ENCODE results near the gene TOPAZ1.
A peak's percentile ranks its signal among the peaks of the same experiment; 100 is the strongest.

TOPAZ1 gene

DNA sequence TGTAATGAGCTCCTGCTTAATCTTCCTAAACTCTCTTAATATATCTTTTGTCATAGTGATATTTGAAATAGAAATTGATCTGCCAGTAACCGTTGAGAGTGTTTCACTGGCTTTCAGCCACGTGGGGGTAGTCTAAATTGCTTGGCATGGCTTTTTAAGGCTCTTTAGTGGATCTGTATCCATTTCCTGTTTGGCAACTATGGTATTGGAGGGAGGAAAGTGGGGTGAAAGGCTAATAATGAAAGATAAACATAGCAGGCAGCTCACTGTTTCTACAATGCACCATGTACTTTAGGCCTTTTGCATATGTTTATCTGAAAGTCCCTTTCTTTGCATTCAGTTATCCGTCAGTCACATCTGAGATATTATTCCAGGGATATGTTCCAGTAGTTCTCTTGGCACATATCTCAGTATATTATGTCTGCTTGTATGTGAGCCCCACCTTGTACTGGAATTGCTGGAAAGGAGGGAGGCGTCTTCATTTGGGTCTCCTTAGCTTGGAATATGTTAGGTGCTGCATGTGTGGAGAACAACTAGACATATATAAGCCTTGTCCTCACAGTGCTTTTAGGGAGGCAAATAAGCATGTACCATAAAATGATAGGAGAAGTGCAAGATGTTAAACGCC lies 10.8 kb downstream of the TOPAZ1 start:
- no peak for DNase-seq

DNA sequence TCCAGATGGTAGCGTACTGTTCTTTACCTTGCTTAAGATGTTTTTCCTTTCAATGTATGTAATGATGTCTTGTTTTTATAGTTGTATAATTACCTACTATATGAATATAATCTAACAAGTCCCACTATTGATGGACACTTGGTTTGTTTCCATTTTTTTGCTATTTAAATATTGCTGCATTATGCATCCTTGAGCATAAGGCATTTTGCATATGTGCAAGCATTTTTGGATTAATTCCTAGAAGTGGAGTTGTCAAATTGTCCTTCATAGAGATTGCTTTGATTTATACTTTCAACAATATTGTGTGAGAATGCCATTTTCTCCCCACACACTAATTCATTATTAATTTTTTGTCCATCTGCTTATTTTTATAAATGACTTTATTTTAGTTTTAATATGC lies 17.7 kb downstream of the TOPAZ1 start:
- DNase-seq: no peak

DNA sequence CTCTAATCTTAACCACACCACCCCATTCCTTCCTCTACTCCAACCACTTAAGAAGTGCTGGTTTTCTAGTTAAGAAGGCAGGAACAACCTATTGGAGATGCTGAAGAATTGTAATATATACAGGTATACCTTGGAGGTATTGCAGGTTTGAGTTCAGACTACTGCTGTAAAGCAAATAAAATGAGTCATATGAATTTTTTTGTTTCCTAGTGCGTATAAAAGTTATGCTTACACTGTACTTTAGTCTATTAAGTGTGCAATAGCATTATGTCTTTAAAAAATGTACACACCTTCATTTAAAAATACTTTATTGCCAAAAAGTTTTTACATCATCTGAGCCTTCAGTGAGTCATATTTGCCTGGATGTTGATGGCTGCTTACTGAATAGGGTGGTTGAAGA lies 22.5 kb downstream of the TOPAZ1 start:
- DNase-seq: no peak

DNA sequence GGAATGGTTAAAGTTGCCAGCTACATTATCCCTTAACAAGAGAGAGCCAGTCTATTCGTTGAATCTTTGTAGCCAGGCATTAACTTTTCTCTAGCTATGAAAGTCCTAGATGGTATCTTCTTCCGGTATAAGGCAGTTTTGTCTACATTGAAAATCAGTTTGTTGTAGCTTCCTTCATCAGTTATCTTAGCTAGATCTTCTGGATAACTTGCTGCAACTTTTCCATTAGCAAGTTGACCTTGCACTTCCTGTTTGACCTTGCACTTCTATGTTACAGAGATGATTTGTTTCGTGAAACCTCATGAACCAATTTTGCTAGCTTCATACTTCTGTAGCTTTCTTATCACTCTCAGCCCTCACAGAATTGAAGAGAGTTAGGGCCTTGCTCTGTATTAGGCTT lies 24.1 kb downstream of the TOPAZ1 start:
- DNase-seq: no peak

DNA sequence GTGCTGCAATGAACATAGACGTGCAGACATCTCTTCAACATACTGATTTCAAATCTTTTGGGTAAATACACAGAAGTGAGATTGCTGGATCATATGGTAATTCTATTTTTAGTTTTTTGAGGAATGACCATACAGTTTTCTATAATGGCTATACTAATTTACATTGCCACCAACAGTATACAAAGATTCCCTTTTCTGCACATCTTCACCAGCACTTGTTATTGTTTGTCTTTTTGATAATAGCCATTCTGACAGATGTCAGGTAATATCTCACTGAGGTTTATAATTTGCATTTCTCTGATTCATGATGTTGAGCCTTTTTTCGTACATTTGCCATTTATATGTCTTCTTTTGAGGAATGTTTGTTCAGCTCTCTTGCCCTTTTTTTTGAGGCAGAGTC lies 30.5 kb downstream of the TOPAZ1 start:
- no peak for DNase-seq

DNA sequence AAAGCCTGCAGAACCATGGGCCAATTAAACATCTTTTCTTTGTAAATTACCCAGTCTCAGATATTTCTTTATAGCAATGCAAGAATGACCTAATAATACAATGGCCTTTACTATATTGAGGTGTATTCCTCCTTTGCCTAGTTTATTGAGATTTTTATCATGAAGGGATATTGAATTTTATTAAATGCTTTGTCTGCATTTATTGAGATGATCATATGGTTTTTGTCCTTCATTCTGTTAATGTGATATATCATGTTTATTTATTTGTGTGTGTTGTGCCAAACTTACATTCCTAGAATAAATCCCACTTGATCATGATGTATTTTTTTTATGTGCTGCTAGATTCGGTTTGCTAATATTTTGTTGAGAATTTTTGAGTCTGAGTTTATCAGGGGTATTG lies 36.2 kb downstream of the TOPAZ1 start:
- DNase-seq: no peak

DNA sequence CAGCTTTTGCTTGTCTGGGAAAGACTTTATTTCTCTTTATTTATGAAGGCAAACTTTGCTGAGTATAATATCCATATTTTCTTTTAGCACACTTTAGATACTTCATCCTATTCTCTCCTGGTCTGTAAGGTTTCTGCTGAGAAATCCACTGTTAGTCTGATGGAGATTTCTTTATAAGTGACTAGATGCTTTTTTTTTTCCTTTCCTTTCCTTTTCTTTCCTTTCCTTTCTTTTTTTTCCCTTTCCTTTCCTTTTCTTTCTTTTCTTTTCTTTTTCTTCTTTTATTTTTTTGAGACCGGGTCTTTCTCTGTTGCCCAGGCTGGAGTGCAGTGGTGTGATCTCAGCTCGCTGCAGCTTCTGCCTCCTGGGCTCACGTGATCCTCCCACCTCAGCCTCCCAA lies 38.4 kb downstream of the TOPAZ1 start:
- DNase-seq: no peak

DNA sequence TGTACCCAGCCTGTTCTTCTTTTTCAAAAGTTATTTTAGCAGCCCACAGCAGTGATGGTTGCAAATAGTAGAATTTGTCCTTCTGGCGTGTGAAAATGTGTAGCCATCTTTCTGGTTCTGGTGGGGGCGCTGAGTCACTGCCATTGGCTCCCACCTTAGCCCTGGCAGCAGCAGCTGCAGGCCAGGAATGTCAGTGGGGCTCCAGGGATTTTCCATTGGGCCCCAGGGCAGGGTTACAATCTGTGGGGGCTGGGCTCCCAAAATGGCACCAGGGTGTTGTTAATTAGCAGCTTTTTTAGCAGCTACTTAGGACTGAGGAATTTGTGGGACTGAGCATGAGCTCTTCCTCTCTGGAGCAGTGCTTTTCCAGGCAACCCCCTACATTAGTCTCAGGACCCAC lies 38.9 kb downstream of the TOPAZ1 start:
- no peak for DNase-seq

DNA sequence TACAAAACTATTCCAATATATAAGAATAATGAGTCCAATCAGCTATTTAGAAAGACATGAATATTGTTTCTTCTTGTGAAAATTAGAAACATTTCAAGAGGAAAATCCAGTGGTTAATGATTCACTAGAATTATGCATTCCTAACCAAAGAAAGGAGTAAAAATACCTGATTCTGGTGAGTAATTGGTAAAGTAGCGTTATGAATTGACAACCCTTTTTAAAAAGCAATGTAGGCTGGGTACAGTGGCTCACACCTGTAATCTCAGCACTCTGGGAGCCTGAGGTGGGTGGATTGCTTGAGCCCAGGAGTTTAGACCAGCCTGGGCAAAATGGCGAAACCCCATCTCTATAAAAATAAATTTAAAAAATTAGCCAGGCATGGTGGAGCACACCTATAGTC lies 43.3 kb downstream of the TOPAZ1 start:
- DNase-seq: no peak

DNA sequence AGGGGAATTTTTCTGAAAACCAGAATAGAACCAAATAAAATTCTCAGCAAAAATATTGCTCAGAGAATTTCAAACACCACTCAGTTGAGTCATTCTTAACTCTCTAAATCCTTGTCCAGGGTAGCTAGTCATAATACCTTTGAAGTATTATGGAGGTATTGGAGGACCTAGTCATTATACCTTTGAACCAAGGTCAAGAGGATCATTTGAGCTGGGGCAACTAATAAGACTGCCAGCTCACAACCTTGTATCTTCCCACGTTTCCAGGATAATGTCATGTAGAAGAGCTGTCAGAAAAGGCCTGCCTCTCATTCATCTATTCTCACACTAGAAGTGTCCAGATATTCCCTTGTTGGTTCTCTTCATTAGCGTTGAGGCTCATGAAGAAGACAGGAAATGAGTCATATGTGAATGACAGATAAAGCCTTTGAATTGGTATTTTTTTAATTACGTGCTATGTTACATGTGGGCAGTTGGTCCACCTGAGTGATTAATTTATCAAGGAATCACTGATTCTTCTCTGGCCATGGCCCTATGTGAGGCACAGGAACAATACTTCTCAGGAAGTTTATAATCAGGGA lies 48.3 kb downstream of the TOPAZ1 start:
- no peak for DNase-seq

DNA sequence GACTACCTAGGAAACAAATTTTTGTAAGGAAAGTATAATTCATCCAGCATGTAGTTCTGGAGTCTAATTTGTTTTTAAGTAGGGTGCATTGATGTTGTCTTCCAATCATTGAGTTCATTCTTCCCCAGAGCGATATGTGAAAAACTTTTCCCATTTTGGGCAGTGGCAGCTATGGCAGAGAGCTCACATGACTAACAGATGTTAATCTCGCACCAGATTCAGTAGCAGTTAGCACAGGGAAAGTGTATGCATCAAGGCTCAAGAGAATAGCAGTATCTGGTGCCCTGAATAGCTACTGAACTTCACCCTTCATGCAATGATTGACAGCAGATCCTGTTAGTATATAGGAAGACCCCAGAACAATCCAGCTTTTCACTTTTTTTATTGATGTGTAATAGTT lies 50.6 kb downstream of the TOPAZ1 start:
- no peak for DNase-seq

DNA sequence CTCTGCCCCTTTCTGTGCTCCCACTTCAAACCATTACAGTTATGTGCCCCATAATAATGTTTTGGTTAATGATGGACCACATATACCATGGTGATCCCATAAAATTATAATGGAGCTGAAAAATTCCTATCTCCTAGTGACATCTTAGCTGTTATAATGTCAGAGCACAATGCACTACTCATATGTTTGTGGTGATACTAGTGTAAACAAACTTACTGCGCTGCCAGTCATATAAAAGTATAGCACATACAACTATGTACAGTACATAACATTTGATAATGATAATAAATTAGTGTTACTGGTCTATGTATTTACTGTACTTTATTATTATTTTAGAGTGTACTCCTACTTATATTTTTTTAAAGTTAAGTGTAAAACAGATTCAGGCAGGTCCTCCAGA lies 51.3 kb downstream of the TOPAZ1 start:
- no peak for DNase-seq

DNA sequence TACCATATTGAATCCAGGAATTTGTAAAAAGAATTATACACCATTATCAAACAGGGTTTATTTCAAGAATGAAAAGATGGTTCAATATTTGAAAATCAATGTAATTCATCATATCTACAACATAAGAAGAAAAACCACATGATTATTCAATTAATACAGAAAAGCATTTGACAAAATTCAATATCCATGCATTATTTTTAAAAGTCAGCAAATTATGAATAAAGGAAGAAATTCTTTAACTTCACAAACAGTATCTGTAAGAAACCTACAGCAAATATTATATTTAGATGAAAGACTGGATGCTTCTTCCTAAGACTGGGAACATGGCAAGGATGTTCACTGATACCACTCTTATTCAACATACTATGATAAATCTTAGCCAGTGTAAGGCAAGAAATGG lies 55.6 kb downstream of the TOPAZ1 start:
- no peak for DNase-seq

DNA sequence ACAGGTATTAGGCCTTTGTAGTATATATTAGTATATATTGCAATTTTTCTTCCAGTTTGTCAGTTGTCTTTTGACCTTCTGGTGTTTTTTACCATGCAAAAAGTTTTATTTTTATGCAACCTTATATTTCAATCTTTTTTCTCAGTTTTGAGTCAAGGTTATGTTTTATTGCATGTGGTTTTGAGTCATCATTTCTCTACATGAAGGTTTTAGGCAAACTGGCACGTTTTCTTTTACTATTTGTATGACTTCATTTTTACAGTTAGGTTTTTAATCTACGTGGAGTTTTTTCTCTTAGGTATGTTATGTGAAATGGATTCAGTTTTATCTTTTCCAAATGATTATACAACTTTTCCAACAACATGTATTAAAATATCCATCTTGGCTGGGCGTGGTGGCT lies 60.1 kb downstream of the TOPAZ1 start:
- no peak for DNase-seq

DNA sequence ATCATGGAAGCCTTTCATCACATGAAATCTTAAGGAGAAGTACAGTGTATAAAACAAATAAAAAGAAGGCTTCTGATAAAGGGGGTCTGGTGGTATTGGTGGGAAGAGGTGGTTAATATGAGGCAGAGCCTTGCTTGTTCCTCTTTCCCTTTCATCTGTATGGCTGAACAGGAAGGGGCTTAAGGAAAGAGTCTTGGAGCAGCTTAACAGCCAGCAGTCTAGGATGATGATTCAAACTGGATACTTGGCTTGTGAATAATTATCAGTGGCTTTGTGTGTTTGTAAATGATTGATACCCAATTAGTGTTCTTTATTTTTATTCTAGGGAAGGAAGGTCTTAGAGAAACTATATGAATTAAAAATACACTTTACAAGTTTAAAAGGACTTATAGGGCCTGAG lies 67.8 kb downstream of the TOPAZ1 start:
- no peak for DNase-seq

DNA sequence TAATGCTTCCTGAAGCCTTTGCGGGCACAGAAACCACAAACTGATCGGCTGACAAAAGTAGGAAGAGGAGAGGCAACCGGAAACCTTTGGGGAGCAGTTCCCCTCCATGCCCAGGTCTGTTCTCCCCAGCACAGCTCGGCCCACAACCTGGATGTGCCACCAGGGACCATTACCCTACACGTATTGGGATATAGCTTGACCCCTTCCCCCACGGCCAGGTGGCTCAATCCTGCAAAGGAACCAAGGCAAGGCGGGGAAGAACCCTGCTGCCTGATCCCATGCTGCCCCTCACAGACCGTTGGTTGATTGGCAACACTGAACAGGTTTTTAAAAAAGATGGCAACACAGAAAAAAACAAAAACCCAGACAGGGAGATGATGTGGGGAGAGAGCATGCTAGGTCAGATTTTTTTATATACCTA lies 77.2 kb downstream of the TOPAZ1 start:
- no peak for DNase-seq

DNA sequence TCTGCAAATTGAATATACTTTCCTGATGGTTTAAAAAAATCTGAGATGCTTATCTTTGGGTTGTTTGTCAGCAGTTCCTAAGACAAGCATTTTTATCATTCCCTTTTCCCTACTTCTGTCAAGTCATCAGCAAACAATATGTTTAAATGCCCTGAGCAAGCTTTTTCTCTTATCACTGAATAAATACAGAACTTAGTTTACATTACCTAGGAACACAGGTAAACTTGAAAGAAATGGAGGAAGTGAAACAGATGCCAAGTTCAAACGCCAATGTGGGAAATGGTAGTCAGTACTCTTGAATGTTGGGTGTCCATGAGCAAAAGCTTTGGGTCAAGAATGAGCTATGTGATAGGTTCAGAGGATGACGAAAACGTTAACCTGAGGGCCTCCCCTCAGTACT lies 79.6 kb downstream of the TOPAZ1 start:
- no peak for DNase-seq

DNA sequence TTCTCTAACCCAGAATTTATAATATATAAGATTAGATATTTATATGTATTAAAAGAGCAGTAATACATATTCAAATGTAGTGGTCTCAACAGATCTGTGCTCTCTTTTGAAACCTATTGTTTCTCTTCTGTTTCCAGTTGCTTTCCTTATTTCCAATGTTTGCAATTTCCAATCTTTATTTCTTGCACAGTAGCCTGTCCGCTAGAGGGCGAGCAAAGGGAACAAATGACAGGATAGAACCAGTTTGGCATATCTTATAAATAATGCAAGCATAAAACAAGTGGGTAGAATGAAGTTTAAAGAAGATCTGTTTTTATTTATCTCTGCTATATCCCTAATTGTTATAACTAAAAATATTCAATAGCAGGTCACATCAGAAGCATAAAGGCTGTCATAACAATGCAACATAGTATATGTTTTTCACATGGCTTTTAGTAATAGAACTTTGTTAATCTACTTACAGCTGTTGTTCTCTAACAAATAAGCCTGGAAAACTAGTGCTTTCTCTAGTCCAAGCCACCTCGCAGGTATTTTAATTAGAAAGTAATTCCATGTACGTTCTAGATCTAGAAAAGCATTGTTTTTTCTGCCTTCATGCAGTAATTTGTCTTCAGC lies 81.8 kb downstream of the TOPAZ1 start:
- peak; percentile 47 for DNase-seq

DNA sequence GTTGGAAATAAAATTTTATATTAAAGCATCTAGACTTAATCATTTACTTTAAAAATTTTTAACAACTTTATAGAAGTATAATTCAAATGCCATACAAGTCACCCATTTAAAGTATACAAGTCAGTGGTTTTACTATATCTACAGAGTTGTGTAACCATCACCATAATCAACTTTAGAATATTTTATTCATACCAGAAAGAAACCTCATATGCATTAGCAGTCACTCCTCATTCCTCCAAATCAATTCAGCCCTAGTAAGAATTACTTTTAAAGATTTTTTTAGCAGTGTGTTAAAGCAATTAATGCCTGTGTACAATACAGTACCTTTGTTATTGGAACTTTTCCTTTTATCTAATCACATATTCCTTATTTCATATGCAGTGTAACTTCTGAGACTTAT lies 82.9 kb downstream of the TOPAZ1 start:
- DNase-seq: no peak

DNA sequence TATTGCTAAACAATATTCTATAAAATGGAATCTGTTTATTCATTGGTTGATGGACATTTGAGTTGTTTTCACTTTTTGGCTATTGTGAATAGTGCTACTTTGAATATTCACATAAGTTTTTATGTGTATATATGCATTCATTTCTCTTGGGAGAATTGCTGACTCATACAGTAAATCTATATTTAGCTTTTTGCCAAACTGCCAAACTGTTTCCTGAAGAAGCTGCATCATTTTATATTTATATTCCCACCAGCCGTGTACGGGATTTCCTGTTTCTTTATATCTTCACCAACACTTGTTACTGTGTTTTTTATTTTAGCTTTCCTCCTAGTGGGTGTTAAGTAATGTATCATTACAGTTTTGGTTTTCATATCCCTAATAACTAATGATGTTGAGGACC lies 84.3 kb downstream of the TOPAZ1 start:
- no peak for DNase-seq

DNA sequence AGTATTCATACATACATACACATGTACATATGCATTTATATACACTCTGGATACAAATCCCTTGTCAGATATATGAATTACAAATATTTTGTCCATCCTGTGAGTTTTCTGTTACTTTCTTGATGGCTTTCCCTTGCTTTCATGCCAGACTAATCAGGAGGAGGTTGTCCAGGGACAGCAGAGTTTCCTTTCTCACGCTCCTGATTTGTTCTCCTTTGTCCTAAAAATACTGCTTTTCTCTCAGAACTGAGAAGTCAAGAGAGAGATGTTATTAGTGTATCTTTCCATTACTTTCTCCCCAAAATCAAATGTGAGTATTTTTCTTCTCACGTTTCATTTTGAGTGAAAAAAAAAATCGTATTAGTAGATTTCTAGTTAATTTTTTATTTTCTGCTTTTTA lies 84.8 kb downstream of the TOPAZ1 start:
- no peak for DNase-seq

DNA sequence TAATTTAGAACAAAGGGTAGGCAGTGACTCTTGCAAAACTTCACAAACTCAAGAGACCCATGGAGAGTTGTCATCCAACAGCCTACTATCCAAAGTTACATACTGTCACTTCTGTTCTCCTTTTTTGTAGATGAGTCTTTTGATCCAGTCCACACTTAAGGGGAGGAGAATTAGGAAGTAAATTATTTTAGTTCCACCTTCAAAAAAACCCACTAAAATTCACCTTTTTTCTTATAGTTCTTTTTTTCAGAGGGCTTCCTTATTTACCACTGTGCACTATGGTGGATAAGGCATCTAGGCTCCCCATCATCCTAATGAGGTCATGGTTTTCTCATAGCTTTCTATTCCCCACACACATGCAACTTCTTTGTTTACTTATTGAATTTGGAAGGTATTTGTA lies 88.3 kb downstream of the TOPAZ1 start:
- no peak for DNase-seq

DNA sequence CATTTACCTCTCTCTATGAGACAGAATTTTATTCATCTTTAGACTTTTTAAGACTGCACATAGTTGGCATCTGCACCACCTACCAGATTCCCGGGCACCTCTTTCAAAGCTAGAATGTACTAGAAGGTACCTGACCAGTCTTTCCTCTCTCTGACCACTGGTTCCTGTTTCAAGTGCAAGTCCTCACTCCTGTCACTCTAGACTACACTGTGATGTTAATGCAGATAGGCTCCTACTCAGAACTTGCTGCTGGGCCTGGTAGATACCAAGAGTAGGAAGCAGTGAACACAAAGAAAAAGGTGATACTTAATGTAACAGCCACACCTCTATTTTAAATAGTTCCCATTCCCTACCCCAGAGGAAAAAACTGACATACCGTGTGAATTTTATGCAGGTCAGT lies 88.8 kb downstream of the TOPAZ1 start:
- no peak for DNase-seq

DNA sequence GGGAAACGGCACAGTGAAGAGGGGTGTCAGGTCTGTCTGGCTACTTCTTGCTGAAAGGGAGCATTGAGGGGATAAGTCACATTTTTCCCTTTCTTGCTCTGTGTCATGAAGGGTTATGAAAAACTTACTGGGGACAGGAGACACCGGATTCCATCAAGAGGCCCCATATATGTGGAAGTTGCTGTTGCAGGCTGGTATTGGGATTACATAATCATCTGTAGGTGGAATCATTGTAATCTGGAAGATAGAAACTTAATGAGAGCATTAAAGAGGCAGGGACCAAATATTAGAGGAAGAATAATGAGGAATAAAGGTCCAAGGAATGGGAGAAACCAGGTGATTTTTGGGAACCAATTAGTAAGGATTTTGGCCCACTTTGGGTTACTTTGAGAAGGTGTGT lies 92.6 kb downstream of the TOPAZ1 start:
- no peak for DNase-seq

DNA sequence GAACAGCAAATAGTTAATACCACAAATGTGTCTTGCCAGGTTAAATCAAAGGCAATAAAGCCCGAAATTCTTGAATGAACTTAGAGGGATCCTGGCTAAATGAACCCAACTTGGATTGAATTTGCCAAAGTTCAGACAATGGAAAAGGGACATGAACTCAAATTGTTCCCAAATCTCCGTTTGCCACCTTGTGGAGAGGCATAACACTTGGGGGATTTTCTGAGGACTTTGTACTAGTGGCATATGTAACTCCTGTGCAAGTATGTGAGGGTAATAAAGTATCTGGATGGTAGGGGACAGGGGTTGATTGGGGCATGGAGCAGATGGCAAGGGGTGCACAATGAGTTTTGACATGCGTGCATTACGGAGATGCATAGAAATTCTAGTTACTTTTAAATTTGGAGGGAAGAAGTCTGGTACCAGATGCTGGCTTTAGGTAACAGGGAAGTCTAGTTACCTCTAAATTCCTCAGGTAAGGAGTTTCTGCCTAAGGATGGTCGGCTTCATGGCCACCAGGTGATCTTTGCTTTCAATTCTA lies 95.6 kb downstream of the TOPAZ1 start:
- DNase-seq: no peak

Data from stimulated activated CD4-positive, alpha-beta T cell treated with anti-CD3 and anti-CD28 coated beads, Interleukin-4, amount 100 ng/mL, for 1 hour (primary cell).